Dermis blood vessel endothelial cell (primary cell): ENCODE measurements around the gene PHF2. TPM values are rescaled to one million over a fixed set of nuclear protein-coding genes. Genes with fewer than 3 reads are reported as not detected.
"Not testable (repeated sequence)": the region's sequence is repeated elsewhere in the genome, so short reads cannot be mapped to it uniquely, and the experiment has no call there.

Experiments used
- DNase-seq: peaks from one replicate; pipeline ENCODE4 v3.0.0; 2010
- total RNA-seq: library from RNA; depleted of rRNA; stranded (reverse); fragments of >200 nt; gene quantifications from 2 replicates; pipeline ENCODE4 v1.2.3, GENCODE V29; 2014

The PHF2 gene
- total RNA-seq, 1 donor from 2014 or later, result 16.0 TPM

- no peak for DNase-seq
These were observed 79.4 kb downstream of the PHF2 start for GRCh38 chr9:93655621-93656425.

GRCh38 chr9:93656426-93657239, 80.2 kb downstream of the PHF2 start:
- no peak for DNase-seq

- DNase-seq, result no peak
These were observed 81.1 kb downstream of the PHF2 start for GRCh38 chr9:93657331-93658111.

GRCh38 chr9:93658184-93658925, 82.0 kb downstream of the PHF2 start:
- no peak for DNase-seq

- DNase-seq, result no peak
These were observed 82.9 kb downstream of the PHF2 start for GRCh38 chr9:93659044-93659836.

GRCh38 chr9:93659837-93660177, 83.4 kb downstream of the PHF2 start:
- no peak for DNase-seq

- DNase-seq, result no peak
These were observed 84.1 kb downstream of the PHF2 start for GRCh38 chr9:93660352-93661046.

GRCh38 chr9:93661591-93661990, 85.2 kb downstream of the PHF2 start:
- DNase-seq, result no peak

GRCh38 chr9:93662016-93662638, 85.7 kb downstream of the PHF2 start:
- no peak for DNase-seq

- no peak for DNase-seq
These were observed 86.7 kb downstream of the PHF2 start for GRCh38 chr9:93662952-93663572.

GRCh38 chr9:93663877-93664548, 87.6 kb downstream of the PHF2 start:
- DNase-seq, result no peak

GRCh38 chr9:93664549-93665120, 88.3 kb downstream of the PHF2 start:
- no peak for DNase-seq

- no peak for DNase-seq
These were observed 88.8 kb downstream of the PHF2 start for GRCh38 chr9:93665128-93665636.

- DNase-seq, result no peak
These were observed 89.5 kb downstream of the PHF2 start for GRCh38 chr9:93665637-93666438.

GRCh38 chr9:93666439-93666784, 90.0 kb downstream of the PHF2 start:
- not testable (repeated sequence) for DNase-seq

GRCh38 chr9:93667006-93667405, 90.6 kb downstream of the PHF2 start:
- no peak for DNase-seq

- no peak for DNase-seq
These were observed 91.2 kb downstream of the PHF2 start for GRCh38 chr9:93667627-93668026.

- DNase-seq, result no peak
These were observed 92.0 kb downstream of the PHF2 start for GRCh38 chr9:93668261-93668871.
